Breast epithelium (tissue), 4 donors: ENCODE results near the gene GRB2. TPM values are rescaled to one million over a fixed set of nuclear protein-coding genes. Genes with fewer than 3 reads are reported as not detected.

Experiments
- DNase-seq, 2 donors: peaks; one replicate each; pipeline ENCODE4 v3.0.0-alpha.2; 2019; ENCODE audit warnings: low spot score in 2 of 2
- H3K27ac ChIP-seq, 2 donors: fragments of 200-600 bp; sonication (generic) in 1 of 2; one replicate each; pipeline ENCODE4 v1.5.1; 2016 to 2019; ENCODE audit warnings: mild to moderate bottlenecking in 1 of 2
- H3K27me3 ChIP-seq, 2 donors: fragments of 200-600 bp; sonication (generic) in 1 of 2; one replicate each; pipeline versions ENCODE4 v1.5.1 to v1.6.0; 2017 to 2019; ENCODE audit warnings: control low read depth in 1 of 2, mild to moderate bottlenecking in 1 of 2
- H3K36me3 ChIP-seq: fragments of 200-600 bp; one replicate; pipeline ENCODE4 v1.5.1; 2019
- H3K4me1 ChIP-seq, 2 donors: fragments of 200-600 bp; sonication (generic); one replicate each; pipeline ENCODE4 v1.5.1; 2016 to 2019; ENCODE audit warnings: control low read depth in 1 of 2
- H3K4me3 ChIP-seq, 3 donors: fragments of 200-600 bp; sonication (generic); 1 replicate in 2 of 3; 2 replicates in 1 of 3; pipeline ENCODE4 v1.5.1; 2016 to 2019; ENCODE audit warnings: mild to moderate bottlenecking in 3 of 3, moderate library complexity in 2 of 3
- H3K9me3 ChIP-seq, 2 donors: fragments of 200-600 bp; sonication (generic) in 1 of 2; one replicate each; pipeline ENCODE4 v1.5.1; 2016 to 2019; ENCODE audit warnings: control low read depth in 1 of 2
- POLR2A ChIP-seq: fragments of 450-650 bp; IDR thresholded peaks from one replicate; pipeline ENCODE4 v1.6.1; 2016; ENCODE audit warnings: antibody characterized with exemption, mild to moderate bottlenecking, moderate library complexity
- POLR2AphosphoS5 ChIP-seq, 3 donors: sonication (generic); formaldehyde crosslinking; IDR thresholded peaks; one replicate each; pipeline ENCODE4 v1.6.1; 2017; ENCODE audit warnings: antibody characterized with exemption in 3 of 3
- intact Hi-C: fragments of 100-400 bp; cut with DNase I; formaldehyde crosslinking; loops from one replicate; pipeline ENCODE4 v1.15.1; 2023; ENCODE audit warnings: low total_unique reads
- total RNA-seq, 3 donors: library from RNA; depleted of rRNA; stranded (reverse); fragments of >200 nt; gene quantifications; one replicate each; pipeline ENCODE4 v1.1.0, GENCODE V29; 2016
- TF ChIP-seq, protein P1 (sequence below), 3 donors: fragments of 450-650 bp; IDR thresholded peaks; one replicate each; pipeline ENCODE4 v1.5.1; 2016 to 2017; ENCODE audit warnings: antibody characterized with exemption in 3 of 3, mild to moderate bottlenecking in 3 of 3, moderate library complexity in 3 of 3

The GRB2 gene
- total RNA-seq, 3 donors from 2014 or later = 72.4 to 104 (median 77.1) TPM

DNA sequence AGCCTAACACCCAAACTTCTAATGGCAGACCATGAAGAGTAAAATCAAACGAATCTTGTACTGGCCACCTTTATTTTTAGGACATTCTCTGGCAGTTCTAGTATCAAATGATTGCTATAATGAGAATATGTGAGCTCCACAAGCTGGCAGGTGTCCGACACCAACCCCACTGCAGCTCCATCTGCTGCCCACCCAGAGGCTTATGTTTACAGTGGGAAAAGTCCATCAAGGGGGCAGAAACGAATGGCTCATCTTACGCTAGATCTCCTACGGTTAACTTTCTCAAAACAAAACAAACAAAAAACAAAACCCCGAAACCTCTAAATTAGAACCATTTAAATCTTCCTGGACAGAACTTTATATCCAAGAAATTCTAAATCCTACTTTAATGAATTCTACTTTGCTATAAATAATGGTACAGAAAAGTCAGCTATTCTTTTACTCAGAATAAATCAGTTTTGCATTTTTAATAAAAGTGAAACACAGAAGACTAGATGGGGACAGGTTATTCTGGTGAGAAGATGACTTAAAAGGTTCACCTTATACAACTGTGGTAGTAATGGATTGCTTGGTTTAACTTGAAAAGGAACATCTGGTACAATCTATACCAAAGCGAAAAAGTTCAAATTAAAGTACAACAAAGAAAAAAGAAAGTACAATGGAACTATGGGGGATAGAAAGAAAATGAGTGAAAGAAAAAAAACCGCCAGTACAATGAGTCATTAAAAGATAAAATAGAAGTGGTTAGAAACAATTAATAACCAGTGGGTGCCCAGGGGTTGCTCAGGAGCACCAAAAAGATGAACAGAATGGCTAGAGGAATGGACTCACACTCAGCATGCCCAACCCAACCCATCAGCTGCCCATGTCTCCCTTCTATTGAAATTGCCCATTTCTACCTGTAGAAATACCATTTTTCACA, 40.2 kb downstream of the GRB2 start:
- no peaks in the 10 kb centered on the region for H3K27me3 ChIP-seq
- H3K36me3 ChIP-seq = no peaks in the 10 kb centered on the region
- no peaks in the 10 kb centered on the region for H3K9me3 ChIP-seq
- TF ChIP-seq POLR2A = no peak
- TF ChIP-seq POLR2AphosphoS5 (IDR thresholded peaks at IDR 0.05) = no peak
- TF ChIP-seq, protein P1, sequence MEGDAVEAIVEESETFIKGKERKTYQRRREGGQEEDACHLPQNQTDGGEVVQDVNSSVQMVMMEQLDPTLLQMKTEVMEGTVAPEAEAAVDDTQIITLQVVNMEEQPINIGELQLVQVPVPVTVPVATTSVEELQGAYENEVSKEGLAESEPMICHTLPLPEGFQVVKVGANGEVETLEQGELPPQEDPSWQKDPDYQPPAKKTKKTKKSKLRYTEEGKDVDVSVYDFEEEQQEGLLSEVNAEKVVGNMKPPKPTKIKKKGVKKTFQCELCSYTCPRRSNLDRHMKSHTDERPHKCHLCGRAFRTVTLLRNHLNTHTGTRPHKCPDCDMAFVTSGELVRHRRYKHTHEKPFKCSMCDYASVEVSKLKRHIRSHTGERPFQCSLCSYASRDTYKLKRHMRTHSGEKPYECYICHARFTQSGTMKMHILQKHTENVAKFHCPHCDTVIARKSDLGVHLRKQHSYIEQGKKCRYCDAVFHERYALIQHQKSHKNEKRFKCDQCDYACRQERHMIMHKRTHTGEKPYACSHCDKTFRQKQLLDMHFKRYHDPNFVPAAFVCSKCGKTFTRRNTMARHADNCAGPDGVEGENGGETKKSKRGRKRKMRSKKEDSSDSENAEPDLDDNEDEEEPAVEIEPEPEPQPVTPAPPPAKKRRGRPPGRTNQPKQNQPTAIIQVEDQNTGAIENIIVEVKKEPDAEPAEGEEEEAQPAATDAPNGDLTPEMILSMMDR (IDR thresholded peaks at IDR 0.05) = no peak
- H3K4me3 ChIP-seq = no peak overlapping the region
- DNase-seq = no peak
- no peaks in the 10 kb centered on the region for H3K4me1 ChIP-seq
- intact Hi-C loops = no loop called here
- H3K27ac ChIP-seq = no peak overlapping the region

DNA sequence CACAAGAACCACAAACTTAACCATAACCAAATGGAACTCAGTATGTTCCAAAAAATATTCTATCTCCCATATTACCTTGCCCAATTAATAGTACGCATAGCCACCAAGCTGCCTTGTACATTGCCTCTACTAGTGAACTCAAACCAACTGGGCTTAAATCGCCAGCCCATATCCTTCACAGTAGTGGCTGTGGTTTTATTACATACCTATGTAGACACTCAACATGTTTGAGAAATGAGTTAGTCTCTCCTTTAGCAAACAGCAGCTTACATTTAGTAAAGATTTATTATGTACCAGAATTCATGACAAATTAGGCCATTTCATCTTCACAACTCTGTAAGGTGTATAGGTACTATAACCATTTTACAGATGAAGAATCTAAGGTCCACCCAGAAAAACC, 41.4 kb downstream of the GRB2 start:
- H3K27me3 ChIP-seq = no peaks in the 10 kb centered on the region
- H3K27ac ChIP-seq = no peak overlapping the region
- TF ChIP-seq, protein P1 (IDR thresholded peaks at IDR 0.05) = no peak
- TF ChIP-seq POLR2A (no peak), POLR2AphosphoS5 (IDR thresholded peaks at IDR 0.05) (no peak)
- DNase-seq = no peak
- H3K9me3 ChIP-seq = no peaks in the 10 kb centered on the region
- H3K4me3 ChIP-seq = no peak overlapping the region
- intact Hi-C loops = no loop called here
- no peaks in the 10 kb centered on the region for H3K4me1 ChIP-seq
- H3K36me3 ChIP-seq = no peaks in the 10 kb centered on the region

DNA sequence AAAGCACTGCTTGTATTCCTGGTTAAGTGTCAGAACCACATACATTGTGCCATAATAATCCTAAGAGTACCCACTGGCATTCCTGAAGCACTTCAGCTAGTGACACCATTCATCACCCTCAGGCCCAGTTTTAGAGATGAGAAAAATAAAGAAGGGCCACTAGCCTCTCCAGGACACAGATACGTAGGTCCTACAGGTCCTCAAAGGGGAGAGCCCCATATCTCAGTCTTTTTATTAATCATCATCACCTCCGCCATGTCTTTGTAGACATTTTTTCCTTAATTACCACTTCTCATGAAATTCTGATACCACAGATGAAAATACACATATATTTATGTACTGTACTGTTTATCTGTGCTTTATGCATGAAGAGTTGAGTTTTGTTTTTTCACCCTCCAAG, 43.5 kb downstream of the GRB2 start:
- TF ChIP-seq, protein P1 (IDR thresholded peaks at IDR 0.05) = no peak
- TF ChIP-seq POLR2AphosphoS5 (IDR thresholded peaks at IDR 0.05) (no peak), POLR2A (no peak)
- no peaks in the 10 kb centered on the region for H3K36me3 ChIP-seq
- no peaks in the 10 kb centered on the region for H3K27me3 ChIP-seq
- no peaks in the 10 kb centered on the region for H3K4me1 ChIP-seq
- no peak overlapping the region for H3K27ac ChIP-seq
- H3K4me3 ChIP-seq = no peak overlapping the region
- no peaks in the 10 kb centered on the region for H3K9me3 ChIP-seq
- intact Hi-C loops = no loop called here
- no peak for DNase-seq

DNA sequence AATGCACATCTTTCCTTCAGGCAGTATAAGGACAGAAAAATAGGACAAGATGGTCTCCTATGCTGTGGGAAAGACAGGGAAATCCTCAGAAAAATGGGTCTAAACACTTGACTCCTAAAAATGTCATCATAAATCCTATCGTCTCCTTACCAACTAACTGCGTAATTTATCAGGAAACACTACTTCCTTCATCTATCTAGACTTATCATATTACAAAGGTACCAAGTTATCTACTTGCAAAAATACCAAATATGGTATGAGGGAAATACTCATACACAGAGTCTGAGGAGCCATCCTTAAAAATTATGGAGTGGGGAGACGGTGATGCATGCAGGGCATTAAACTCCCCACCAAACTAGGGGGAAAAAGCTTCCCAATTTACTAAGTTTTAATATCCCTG, 44.1 kb downstream of the GRB2 start:
- no peak overlapping the region for H3K27ac ChIP-seq
- no peaks in the 10 kb centered on the region for H3K4me1 ChIP-seq
- DNase-seq = no peak
- H3K36me3 ChIP-seq = no peaks in the 10 kb centered on the region
- TF ChIP-seq POLR2AphosphoS5 (IDR thresholded peaks at IDR 0.05) (no peak), POLR2A (no peak)
- TF ChIP-seq, protein P1 (IDR thresholded peaks at IDR 0.05) = no peak
- H3K9me3 ChIP-seq = no peaks in the 10 kb centered on the region
- H3K4me3 ChIP-seq = no peak overlapping the region
- intact Hi-C loops = no loop called here
- H3K27me3 ChIP-seq = no peaks in the 10 kb centered on the region

DNA sequence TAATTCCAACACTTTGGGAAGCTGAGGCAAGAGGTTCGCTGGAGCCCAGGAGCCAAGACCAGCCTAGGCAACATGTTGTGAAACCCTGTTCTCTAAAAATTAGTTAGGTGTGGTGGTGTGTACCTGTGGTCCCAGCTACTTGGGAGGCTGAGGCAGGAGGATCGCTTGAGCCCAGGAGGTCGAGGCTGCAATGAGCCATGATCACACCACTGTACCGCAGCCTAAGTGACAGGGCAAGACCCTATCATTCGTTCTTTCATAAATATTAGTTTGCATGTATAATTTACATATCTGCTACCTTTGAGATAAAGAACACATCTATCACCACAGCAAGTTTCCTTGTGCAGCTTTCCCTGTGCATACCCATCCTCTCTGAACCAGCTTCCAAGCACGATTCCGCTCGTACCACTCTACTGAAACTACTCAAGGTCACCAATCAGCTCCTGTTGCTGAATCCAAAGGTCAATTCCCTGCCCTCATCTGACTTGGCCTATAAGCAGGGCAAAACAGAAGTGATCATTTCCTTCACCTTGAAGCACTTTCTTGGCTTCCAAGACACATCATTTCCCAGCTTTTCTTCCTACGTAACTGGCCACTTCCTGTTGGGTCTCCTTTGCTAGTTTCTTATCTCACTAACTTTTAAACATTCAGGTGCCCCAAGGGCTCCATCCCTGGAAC, 49.1 kb downstream of the GRB2 start:
- no peaks in the 10 kb centered on the region for H3K4me1 ChIP-seq
- intact Hi-C loops = no loop called here
- H3K4me3 ChIP-seq = no peak overlapping the region
- no peaks in the 10 kb centered on the region for H3K9me3 ChIP-seq
- TF ChIP-seq, protein P1 (IDR thresholded peaks at IDR 0.05) = no peak
- no peak for TF ChIP-seq POLR2AphosphoS5 (IDR thresholded peaks at IDR 0.05)
- TF ChIP-seq POLR2A = no peak
- no peak for DNase-seq
- H3K27ac ChIP-seq = no peak overlapping the region
- no peaks in the 10 kb centered on the region for H3K36me3 ChIP-seq
- no peaks in the 10 kb centered on the region for H3K27me3 ChIP-seq
